A673 (cell line): ENCODE results near the gene ERBB3. TPM values are rescaled to one million over a fixed set of nuclear protein-coding genes. Genes with fewer than 3 reads are reported as not detected.

ENCODE experiments used
- BruUV-seq: library from RNA; stranded (reverse); fragments of 400-500 nt; replicated peaks from 2 replicates; lab custom pipeline; 2021; lab: Mats Ljungman, UMichigan
- CTCF ChIA-PET: fragments of 300-600 bp; sonication (Branson Sonifier 250); formaldehyde crosslinking; loops from one replicate; lab custom pipeline; 2022; ENCODE audit warnings: antibody characterized with exemption; lab: Charles Lee
- POLR2A ChIA-PET: fragments of 300-600 bp; sonication (Branson Sonifier 250); formaldehyde crosslinking; loops from one replicate; lab custom pipeline; 2022; ENCODE audit warnings: antibody characterized with exemption; ENCODE audit not compliant: low non-redundant PET; lab: Charles Lee
- DNase-seq: peaks from one replicate; pipeline ENCODE4 v3.0.0-alpha.2; 2015; ENCODE audit warnings: low spot score
- H3K27ac ChIP-seq: fragments of 200-600 bp; sonication (generic); 2 replicates; pipeline ENCODE4 v1.5.1; 2016; ENCODE audit warnings: mixed run types, low read depth, mild to moderate bottlenecking, mixed read lengths, antibody characterized with exemption, low read length; ENCODE audit not compliant: poor library complexity, severe bottlenecking
- H3K27me3 ChIP-seq: fragments of 200-600 bp; sonication (generic); replicated peaks from 2 replicates; pipeline ENCODE4 v1.6.1; 2017; ENCODE audit warnings: mixed run types, low read depth, mild to moderate bottlenecking, mixed read lengths, antibody characterized with exemption, low read length; ENCODE audit not compliant: insufficient read depth, poor library complexity
- H3K36me3 ChIP-seq: fragments of 200-600 bp; sonication (generic); 2 replicates; pipeline ENCODE4 v1.6.1; 2016; ENCODE audit warnings: mixed run types, mild to moderate bottlenecking, mixed read lengths, antibody characterized with exemption, low read length; ENCODE audit not compliant: insufficient read depth, poor library complexity, severe bottlenecking
- H3K4me1 ChIP-seq: fragments of 200-600 bp; sonication (generic); 2 replicates; pipeline ENCODE4 v1.6.1; 2017; ENCODE audit warnings: mixed run types, mild to moderate bottlenecking, mixed read lengths, antibody characterized with exemption, low read length; ENCODE audit not compliant: insufficient read depth, poor library complexity, severe bottlenecking
- H3K4me3 ChIP-seq: fragments of 200-600 bp; sonication (generic); 2 replicates; pipeline ENCODE4 v1.5.1; 2016; ENCODE audit warnings: low read depth, mixed run types, mild to moderate bottlenecking, mixed read lengths, low read length; ENCODE audit not compliant: poor library complexity, severe bottlenecking
- H3K9me3 ChIP-seq: fragments of 200-600 bp; sonication (generic); 2 replicates; pipeline ENCODE4 v1.6.1; 2016; ENCODE audit warnings: mixed run types, low read depth, mild to moderate bottlenecking, mixed read lengths, antibody characterized with exemption, low read length; ENCODE audit not compliant: poor library complexity, severe bottlenecking
- CTCF ChIP-seq: fragments of 300-800, 200-600 bp; sonication (generic); conservative IDR thresholded peaks from 2 replicates; pipeline ENCODE4 v1.5.1; 2017; ENCODE audit warnings: low read depth, mild to moderate bottlenecking, antibody characterized with exemption, low read length, moderate library complexity, mixed read lengths
- EZH2 ChIP-seq: fragments of 200-600 bp; sonication (generic); IDR thresholded peaks from 2 replicates; pipeline ENCODE4 v1.6.1; 2017; ENCODE audit warnings: borderline replicate concordance, low read depth, mild to moderate bottlenecking, mixed read lengths, antibody characterized with exemption, low read length; ENCODE audit not compliant: poor library complexity, severe bottlenecking
- intact Hi-C: fragments of 100-400 bp; cut with micrococcal nuclease; formaldehyde crosslinking; loops from one replicate; pipeline ENCODE4 v1.10.0; 2022; ENCODE audit not compliant: unreplicated experiment
- total RNA-seq: library from RNA; stranded (reverse); gene quantifications from 2 replicates; pipeline ENCODE4 v1.2.3, GENCODE V29; 2021

Gene ERBB3
- total RNA-seq, 1 experiment from 2014 or later, result 2.0 TPM

- CTCF ChIA-PET, result no interaction called here
- POLR2A ChIA-PET, result no interaction called here
- no TSS peak for BruUV-seq
Measured at GRCh38 chr12:56102683-56103065, 22.7 kb downstream of the ERBB3 start.

GRCh38 chr12:56103066-56103711, 23.2 kb downstream of the ERBB3 start:
- Histone ChIP-seq H3K4me1 (peaks cover 11% of the 10 kb centered on the region), H3K27me3 (no peaks in the 10 kb centered on the region), H3K36me3 (peaks cover 24% of the 10 kb centered on the region), H3K4me3 (peak overlapping the region; percentile 87), H3K27ac (peak overlapping the region; percentile 94), H3K9me3 (no peaks in the 10 kb centered on the region)
- BruUV-seq, result no TSS peak
- ChIA-PET POLR2A (no interaction called here), CTCF (no interaction called here)
- no peak for TF ChIP-seq EZH2
- TF ChIP-seq CTCF, result no peak
- no peak for DNase-seq
- intact Hi-C loops, result no loop called here

More at GRCh38 chr12:56102683-56103065, 22.7 kb downstream of the ERBB3 start:
- no peak for DNase-seq
- H3K4me3 ChIP-seq, result no peak overlapping the region
- TF ChIP-seq CTCF (no peak), EZH2 (no peak)
- H3K9me3 ChIP-seq, result no peaks in the 10 kb centered on the region
- intact Hi-C loops, result no loop called here
- no peaks in the 10 kb centered on the region for H3K27me3 ChIP-seq
- peaks cover 11% of the 10 kb centered on the region for H3K4me1 ChIP-seq
- H3K27ac ChIP-seq, result no peak overlapping the region
- peaks cover 19% of the 10 kb centered on the region for H3K36me3 ChIP-seq

GRCh38 chr12:56103823-56104108, 23.8 kb downstream of the ERBB3 start:
- CTCF ChIA-PET, result interaction anchor here (0.7 to 1.3 kb wide), 5 partner anchors 14 to 108 kb away, joined by 3 to 9 read pairs (median 5); partner anchors contain the start of genes SMARCC2 and ZC3H10
- Histone ChIP-seq H3K27ac (peak overlapping the region; percentile 94), H3K4me3 (peak overlapping the region; percentile 87), H3K36me3 (peaks cover 30% of the 10 kb centered on the region), H3K27me3 (no peaks in the 10 kb centered on the region), H3K9me3 (no peaks in the 10 kb centered on the region), H3K4me1 (peaks cover 11% of the 10 kb centered on the region)
- TF ChIP-seq EZH2 (no peak), CTCF (no peak)
- no peak for DNase-seq
- POLR2A ChIA-PET, result interaction anchor here (1.0 to 1.7 kb wide), 2 partner anchors 14 to 24 kb away, joined by 3 to 15 read pairs; partner anchors contain the start of genes RPL41 and ZC3H10
- TSS peak; percentile 91 for BruUV-seq
- intact Hi-C loops, result no loop called here
